Neutrophil (primary cell): ENCODE results near the gene PRKG1.

Experiments
- H3K27ac ChIP-seq: fragments of 200-600 bp; sonication (generic); 2 replicates; pipeline ENCODE4 v1.5.1; 2016; ENCODE audit warnings: mild to moderate bottlenecking, moderate library complexity
- H3K27me3 ChIP-seq: fragments of 200-600 bp; sonication (generic); 2 replicates; pipeline ENCODE4 v1.6.0; 2016; ENCODE audit warnings: mild to moderate bottlenecking
- H3K36me3 ChIP-seq: fragments of 200-600 bp; sonication (generic); 2 replicates; pipeline ENCODE4 v1.5.1; 2017
- H3K4me1 ChIP-seq, 2 experiments: fragments of 200-600 bp in 1 of 2; sonication (generic) in 1 of 2; 1 replicate in 1 of 2; 2 replicates in 1 of 2; pipeline versions ENCODE4 v1.5.1 to v1.6.1; 2013 to 2016; ENCODE audit warnings: low read depth in 1 of 2, low read length in 1 of 2, mild to moderate bottlenecking in 1 of 2, moderate library complexity in 1 of 2; ENCODE audit not compliant: control insufficient read depth in 1 of 2, insufficient read depth in 1 of 2
- H3K4me3 ChIP-seq, 2 experiments: fragments of 200-600 bp in 1 of 2; sonication (generic) in 1 of 2; 1 replicate in 1 of 2; 2 replicates in 1 of 2; pipeline ENCODE4 v1.5.1; 2013 to 2016; ENCODE audit warnings: low read depth in 1 of 2, low read length in 1 of 2, mild to moderate bottlenecking in 1 of 2, moderate library complexity in 1 of 2
- H3K9me3 ChIP-seq: fragments of 200-600 bp; sonication (generic); 2 replicates; pipeline ENCODE4 v1.5.1; 2016
- TF ChIP-seq, protein P1 (sequence below): fragments of 200-600 bp; sonication (generic); IDR thresholded peaks from 2 replicates; pipeline ENCODE4 v1.5.1; 2016; ENCODE audit warnings: antibody characterized with exemption

Gene PRKG1

DNA sequence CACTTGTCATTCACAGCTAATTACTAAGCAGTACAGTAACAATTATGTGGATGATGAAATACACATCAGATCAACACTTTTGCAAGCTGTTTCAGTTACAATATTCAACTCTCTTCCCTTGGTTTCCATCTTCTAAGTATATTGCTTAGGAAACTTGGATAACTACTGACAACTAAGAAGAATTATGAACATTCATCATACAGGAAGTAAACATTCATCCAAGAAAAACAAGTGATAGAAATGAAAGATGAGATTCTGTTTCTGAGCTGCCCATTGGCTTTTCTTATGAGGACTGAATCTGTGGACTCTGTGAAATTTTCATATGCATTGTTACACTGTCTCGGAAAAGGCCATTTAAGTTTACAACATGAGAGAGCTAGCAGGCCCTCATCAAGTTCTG, 240.2 kb downstream of the PRKG1 start:
- Histone ChIP-seq H3K4me3 (no peak overlapping the region), H3K9me3 (no peaks in the 10 kb centered on the region), H3K36me3 (no peaks in the 10 kb centered on the region), H3K27ac (no peak overlapping the region), H3K27me3 (no peaks in the 10 kb centered on the region), H3K4me1 (no peaks in the 10 kb centered on the region)
- TF ChIP-seq, protein P1, sequence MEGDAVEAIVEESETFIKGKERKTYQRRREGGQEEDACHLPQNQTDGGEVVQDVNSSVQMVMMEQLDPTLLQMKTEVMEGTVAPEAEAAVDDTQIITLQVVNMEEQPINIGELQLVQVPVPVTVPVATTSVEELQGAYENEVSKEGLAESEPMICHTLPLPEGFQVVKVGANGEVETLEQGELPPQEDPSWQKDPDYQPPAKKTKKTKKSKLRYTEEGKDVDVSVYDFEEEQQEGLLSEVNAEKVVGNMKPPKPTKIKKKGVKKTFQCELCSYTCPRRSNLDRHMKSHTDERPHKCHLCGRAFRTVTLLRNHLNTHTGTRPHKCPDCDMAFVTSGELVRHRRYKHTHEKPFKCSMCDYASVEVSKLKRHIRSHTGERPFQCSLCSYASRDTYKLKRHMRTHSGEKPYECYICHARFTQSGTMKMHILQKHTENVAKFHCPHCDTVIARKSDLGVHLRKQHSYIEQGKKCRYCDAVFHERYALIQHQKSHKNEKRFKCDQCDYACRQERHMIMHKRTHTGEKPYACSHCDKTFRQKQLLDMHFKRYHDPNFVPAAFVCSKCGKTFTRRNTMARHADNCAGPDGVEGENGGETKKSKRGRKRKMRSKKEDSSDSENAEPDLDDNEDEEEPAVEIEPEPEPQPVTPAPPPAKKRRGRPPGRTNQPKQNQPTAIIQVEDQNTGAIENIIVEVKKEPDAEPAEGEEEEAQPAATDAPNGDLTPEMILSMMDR = no peak

DNA sequence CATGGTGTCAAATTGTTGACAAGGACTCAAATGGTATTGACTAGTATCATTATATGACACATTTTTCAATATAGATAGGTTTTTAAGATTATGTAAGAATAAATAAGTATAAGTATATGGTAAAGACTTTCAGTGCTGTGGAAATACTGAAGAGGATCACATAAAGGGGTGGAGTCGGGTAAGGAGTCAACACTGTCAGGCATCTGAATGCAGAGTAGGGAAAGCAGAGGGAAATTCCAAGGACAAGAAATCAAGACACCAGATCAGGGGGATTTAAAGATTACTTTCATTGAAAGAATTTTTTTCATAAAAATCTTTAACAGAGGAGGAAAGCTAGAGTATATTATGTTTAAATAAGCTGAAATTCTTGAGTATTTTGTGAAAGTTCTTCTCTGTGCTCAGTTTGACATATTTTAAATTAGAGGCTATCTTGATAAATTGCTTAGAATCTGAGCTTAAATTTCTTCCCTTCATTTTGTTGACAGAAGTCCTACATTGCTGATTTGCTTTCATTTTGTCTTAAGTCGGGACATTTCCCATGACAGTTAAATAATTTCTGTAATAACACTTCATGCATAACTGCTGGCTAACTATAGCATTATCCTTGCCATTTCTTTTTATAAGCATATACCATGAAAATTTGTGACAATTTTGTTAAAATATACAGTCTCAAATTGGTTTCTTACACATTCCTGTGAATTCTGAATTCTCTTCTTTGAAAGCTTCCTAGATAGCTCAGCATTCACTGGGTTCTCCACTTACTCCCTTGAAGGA, 244.3 kb downstream of the PRKG1 start:
- no peaks in the 10 kb centered on the region for H3K27me3 ChIP-seq
- H3K36me3 ChIP-seq = no peaks in the 10 kb centered on the region
- no peak overlapping the region for H3K27ac ChIP-seq
- H3K4me3 ChIP-seq = no peak overlapping the region
- TF ChIP-seq, protein P1 = no peak
- H3K9me3 ChIP-seq = no peaks in the 10 kb centered on the region
- H3K4me1 ChIP-seq = no peaks in the 10 kb centered on the region

DNA sequence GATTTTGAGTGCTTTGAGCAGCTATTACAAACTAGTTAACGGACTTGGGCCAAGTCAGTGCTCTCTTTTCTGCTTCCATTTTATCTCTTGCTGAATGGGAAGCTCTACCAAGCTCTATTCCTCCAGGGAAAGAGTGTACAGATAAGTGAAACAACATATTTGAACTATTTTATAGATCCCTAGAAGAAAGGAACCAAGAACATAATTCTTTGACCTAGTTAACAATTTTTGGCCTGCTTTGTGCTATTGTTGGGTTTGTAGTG, 244.8 kb downstream of the PRKG1 start:
- H3K27ac ChIP-seq = no peak overlapping the region

DNA sequence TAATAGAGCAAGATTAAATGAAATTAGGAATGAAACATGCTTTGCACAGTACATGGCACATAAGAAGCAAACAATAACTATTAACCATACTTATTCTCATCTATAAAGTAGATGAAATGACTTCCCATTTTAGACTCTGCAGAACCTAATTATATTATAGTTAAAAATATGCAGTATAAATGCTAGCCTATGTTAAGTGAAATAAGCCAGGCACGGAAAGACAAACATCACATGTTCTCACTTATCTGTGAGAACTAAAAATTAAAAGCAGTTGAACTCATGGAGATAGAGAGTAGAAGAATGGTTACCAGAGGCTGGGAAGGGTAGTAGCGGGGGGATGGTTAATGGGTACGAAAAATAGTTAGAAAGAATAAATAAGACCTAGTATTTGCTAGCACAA, 247.0 kb downstream of the PRKG1 start:
- no peaks in the 10 kb centered on the region for H3K27me3 ChIP-seq
- H3K36me3 ChIP-seq = no peaks in the 10 kb centered on the region
- no peak overlapping the region for H3K27ac ChIP-seq
- TF ChIP-seq, protein P1 = no peak
- no peaks in the 10 kb centered on the region for H3K4me1 ChIP-seq
- no peak overlapping the region for H3K4me3 ChIP-seq
- no peaks in the 10 kb centered on the region for H3K9me3 ChIP-seq

More for the DNA sequence above, 244.8 kb downstream of the PRKG1 start:
- Histone ChIP-seq H3K27me3 (no peaks in the 10 kb centered on the region), H3K4me3 (no peak overlapping the region), H3K4me1 (no peaks in the 10 kb centered on the region), H3K36me3 (no peaks in the 10 kb centered on the region), H3K9me3 (no peaks in the 10 kb centered on the region)
- TF ChIP-seq, protein P1 = no peak

DNA sequence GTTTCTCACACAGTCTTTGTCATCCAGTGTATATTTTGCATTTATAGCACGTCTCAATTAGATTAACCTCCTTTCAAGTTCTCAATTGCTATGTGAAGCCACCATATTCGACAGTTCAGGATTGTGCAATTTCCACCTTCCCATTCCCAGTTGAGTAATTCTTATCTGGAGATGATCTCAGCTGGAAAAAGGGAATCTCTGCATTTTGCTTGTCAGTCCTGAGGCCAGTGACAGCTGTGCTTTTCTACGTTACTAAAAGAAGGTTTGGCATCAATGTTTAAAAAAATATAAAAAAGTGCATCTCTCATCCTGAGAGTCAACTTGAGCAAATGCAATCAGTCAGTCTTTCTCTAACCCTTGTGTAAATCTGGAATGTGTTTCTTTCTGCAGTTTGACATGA, 247.7 kb downstream of the PRKG1 start:
- H3K4me3 ChIP-seq = no peak overlapping the region
- H3K27me3 ChIP-seq = no peaks in the 10 kb centered on the region
- TF ChIP-seq, protein P1 = no peak
- no peaks in the 10 kb centered on the region for H3K9me3 ChIP-seq
- no peaks in the 10 kb centered on the region for H3K4me1 ChIP-seq
- H3K36me3 ChIP-seq = no peaks in the 10 kb centered on the region
- no peak overlapping the region for H3K27ac ChIP-seq
